H1 (cell line): ENCODE measurements around the gene GFAP. TPM values are rescaled to one million over a fixed set of nuclear protein-coding genes. Genes with fewer than 3 reads are reported as not detected.

Experiments used
- CTCF ChIA-PET: fragments of 300-600 bp; sonication (Branson Sonifier 250); formaldehyde crosslinking; loops from one replicate; lab custom pipeline; 2021; ENCODE audit not compliant: partially characterized antibody; lab: Charles Lee
- POLR2A ChIA-PET: fragments of 300-600 bp; sonication (Branson Sonifier 250); formaldehyde crosslinking; loops from one replicate; lab custom pipeline; 2021; ENCODE audit warnings: inconsistent platforms; ENCODE audit not compliant: partially characterized antibody; lab: Charles Lee
- DNase-seq, 2 experiments: peaks; one replicate each; pipeline versions ENCODE4 v3.0.0 to v3.0.0-alpha.2; 2010 to 2022; ENCODE audit warnings: low spot score in 2 of 2, low read depth in 1 of 2, mixed read lengths in 1 of 2
- FAIRE-seq: peaks from 2 replicates; lab custom pipeline; 2011; peaks lifted over from hg19 to GRCh38; lab: Jason Lieb, UNC
- H2AFZ ChIP-seq: 2 replicates; pipeline ENCODE4 v1.8.1; 2012; ENCODE audit warnings: low read length, inconsistent platforms
- H2AK5ac ChIP-seq: 2 replicates; pipeline ENCODE4 v1.6.1; 2013; ENCODE audit warnings: low read depth, low read length
- H2BK120ac ChIP-seq: replicated peaks from 2 replicates; pipeline ENCODE3; 2013; ENCODE audit warnings: low read depth, low read length, inconsistent platforms
- H2BK12ac ChIP-seq: 2 replicates; pipeline ENCODE4 v1.6.1; 2013; ENCODE audit warnings: low read depth, low read length
- H2BK15ac ChIP-seq: 2 replicates; pipeline ENCODE4 v1.6.1; 2013; ENCODE audit warnings: low read length
- H2BK20ac ChIP-seq: 2 replicates; pipeline ENCODE4 v1.6.1; 2013; ENCODE audit warnings: low read length
- H2BK5ac ChIP-seq: 2 replicates; pipeline ENCODE4 v1.6.1; 2013; ENCODE audit warnings: low read depth, low read length
- H3K14ac ChIP-seq: 2 replicates; pipeline ENCODE4 v1.6.1; 2013; ENCODE audit warnings: inconsistent platforms; ENCODE audit not compliant: insufficient read length
- H3K18ac ChIP-seq: 2 replicates; pipeline ENCODE4 v1.6.1; 2013; ENCODE audit warnings: low read length; ENCODE audit errors: extremely low read depth
- H3K23ac ChIP-seq: 2 replicates; pipeline ENCODE4 v1.6.1; 2013; ENCODE audit warnings: inconsistent platforms; ENCODE audit not compliant: insufficient read length
- H3K23me2 ChIP-seq: 2 replicates; pipeline ENCODE4 v1.6.1; 2013; ENCODE audit warnings: low read depth, low read length
- H3K27ac ChIP-seq: 2 replicates; pipeline ENCODE4 v1.6.1; 2011; ENCODE audit warnings: low read depth, low read length, inconsistent platforms
- H3K27me3 ChIP-seq, 4 experiments: replicated peaks in 1 of 4; 1 replicate in 1 of 4; 2 replicates in 3 of 4; pipeline versions ENCODE4 v1.6.1 to v1.8.1; 2011 to 2013; ENCODE audit warnings: low read length in 3 of 4, mild to moderate bottlenecking in 3 of 4, inconsistent platforms in 2 of 4, mixed read lengths in 2 of 4, moderate library complexity in 1 of 4; ENCODE audit not compliant: control insufficient read depth in 3 of 4, insufficient read depth in 3 of 4; ENCODE audit errors: extremely low read depth in 1 of 4
- H3K36me3 ChIP-seq, 4 experiments: 2 replicates each; pipeline versions ENCODE4 v1.6.1 to v1.8.1; 2011 to 2013; ENCODE audit warnings: mild to moderate bottlenecking in 4 of 4, low read length in 3 of 4, moderate library complexity in 2 of 4, control low read depth in 1 of 4, inconsistent platforms in 1 of 4; ENCODE audit not compliant: insufficient read depth in 4 of 4, control insufficient read depth in 2 of 4
- H3K4ac ChIP-seq: replicated peaks from 2 replicates; pipeline ENCODE3; 2013; ENCODE audit warnings: low read length, low read depth, mixed read lengths, inconsistent platforms; ENCODE audit not compliant: insufficient read length
- H3K4me1 ChIP-seq, 4 experiments: replicated peaks in 1 of 4; 1 replicate in 1 of 4; 2 replicates in 3 of 4; pipeline versions ENCODE4 v1.6.1 to v1.8.1; 2011 to 2013; ENCODE audit warnings: low read length in 3 of 4, inconsistent platforms in 2 of 4, mixed read lengths in 1 of 4; ENCODE audit not compliant: insufficient read depth in 4 of 4, control insufficient read depth in 3 of 4
- H3K4me2 ChIP-seq, 2 experiments: 2 replicates each; pipeline versions ENCODE4 v1.6.1 to v1.8.1; 2011 to 2013; ENCODE audit warnings: low read depth in 2 of 2, low read length in 2 of 2, control low read depth in 1 of 2, inconsistent platforms in 1 of 2, mild to moderate bottlenecking in 1 of 2; ENCODE audit not compliant: insufficient read depth in 1 of 2
- H3K4me3 ChIP-seq, 4 experiments: fragments of 200-600, 300-600 bp in 1 of 4; sonication (generic), shearing (Covaris generic), sonication (Bioruptor Twin) in 1 of 4; 2 replicates each; pipeline versions ENCODE4 v1.5.1 to v1.8.1; 2011 to 2016; ENCODE audit warnings: low read length in 4 of 4, low read depth in 3 of 4, control low read depth in 2 of 4, inconsistent platforms in 2 of 4, mild to moderate bottlenecking in 2 of 4, mixed read lengths in 1 of 4, moderate library complexity in 1 of 4; ENCODE audit not compliant: insufficient read depth in 2 of 4; ENCODE audit errors: extremely low read depth in 1 of 4
- H3K56ac ChIP-seq: replicated peaks from 2 replicates; pipeline ENCODE3; 2013; ENCODE audit warnings: low read depth, mild to moderate bottlenecking, mixed read lengths, low read length, inconsistent platforms; ENCODE audit not compliant: insufficient read length
- H3K79me1 ChIP-seq: 2 replicates; pipeline ENCODE4 v1.6.1; 2013; ENCODE audit warnings: low read depth, low read length, control low read depth
- H3K79me2 ChIP-seq, 2 experiments: 2 replicates each; pipeline versions ENCODE4 v1.6.1 to v1.8.1; 2012 to 2013; ENCODE audit warnings: low read length in 2 of 2, mild to moderate bottlenecking in 2 of 2, inconsistent platforms in 1 of 2; ENCODE audit not compliant: insufficient read depth in 2 of 2, control insufficient read depth in 1 of 2
- H3K9ac ChIP-seq, 4 experiments: replicated peaks in 1 of 4; 1 replicate in 1 of 4; 2 replicates in 3 of 4; pipeline versions ENCODE4 v1.6.1 to v1.8.1; 2011 to 2013; ENCODE audit warnings: low read depth in 3 of 4, low read length in 3 of 4, control low read depth in 2 of 4, mild to moderate bottlenecking in 2 of 4, moderate library complexity in 2 of 4, inconsistent platforms in 1 of 4; ENCODE audit errors: extremely low read depth in 1 of 4
- H3K9me3 ChIP-seq, 2 experiments: 2 replicates each; pipeline versions ENCODE4 v1.6.1 to v1.8.1; 2012 to 2013; ENCODE audit warnings: mild to moderate bottlenecking in 2 of 2, moderate library complexity in 2 of 2, control low read depth in 1 of 2, inconsistent platforms in 1 of 2, low read depth in 1 of 2, low read length in 1 of 2, mixed read lengths in 1 of 2; ENCODE audit not compliant: insufficient read depth in 2 of 2
- H4K20me1 ChIP-seq, 2 experiments: replicated peaks in 1 of 2; 2 replicates each; pipeline versions ENCODE3 to v1.8.1; 2011 to 2013; ENCODE audit warnings: inconsistent platforms in 2 of 2, low read length in 2 of 2, mild to moderate bottlenecking in 1 of 2; ENCODE audit not compliant: insufficient read depth in 2 of 2, control insufficient read depth in 1 of 2
- H4K5ac ChIP-seq: 2 replicates; pipeline ENCODE4 v1.6.1; 2013; ENCODE audit warnings: low read length, low read depth, mixed read lengths, inconsistent platforms; ENCODE audit not compliant: insufficient read length
- H4K8ac ChIP-seq: 2 replicates; pipeline ENCODE4 v1.8.0; 2013; ENCODE audit warnings: mild to moderate bottlenecking, moderate library complexity, low read length, inconsistent platforms; ENCODE audit not compliant: insufficient read depth; ENCODE audit errors: extremely low read depth
- H4K91ac ChIP-seq: replicated peaks from 2 replicates; pipeline ENCODE3; 2013; ENCODE audit warnings: low read length, mixed read lengths, inconsistent platforms; ENCODE audit not compliant: insufficient read length
- BCL11A ChIP-seq, 2 experiments: IDR thresholded peaks; one replicate each; pipeline ENCODE4 v1.6.1; 2011; ENCODE audit warnings: low read depth in 2 of 2, low read length in 2 of 2, mild to moderate bottlenecking in 2 of 2
- WGBS, 2 experiments: shearing (Covaris generic) in 1 of 2; methylation state at CpG; one replicate each; pipeline versions ENCODE4 v1.1.6 to v1.1.7; 2013 to 2015; ENCODE audit warnings: low lambda C conversion rate in 2 of 2, mixed read lengths in 2 of 2, inconsistent platforms in 1 of 2, low coverage in 1 of 2, missing lambda C conversion rate in 1 of 2; ENCODE audit not compliant: insufficient replicate concordance in 2 of 2, insufficient coverage in 1 of 2, insufficient read length in 1 of 2; ENCODE audit errors: extremely low coverage in 1 of 2, missing lambda C conversion rate in 1 of 2; 5-methylcytosine and 5-hydroxymethylcytosine counted together
- polyA plus RNA-seq, 7 experiments: library from polyadenylated mRNA; depleted of rRNA in 3 of 7; stranded (reverse) in 5 of 7; unstranded in 2 of 7; fragments of >200 nt in 5 of 7; fragments of 200-250 nt in 2 of 7; gene quantifications; 1 replicate in 5 of 7; 2 replicates in 1 of 7; 4 replicates in 1 of 7; pipeline versions ENCODE4 v1.2.1 to v1.2.3, GENCODE V29; 2011 to 2013; ENCODE audit warnings: missing spikeins in 2 of 7, mixed read lengths in 2 of 7
- total RNA-seq: library from RNA; stranded (reverse); fragmentation: NEBNext Ultra II Directional; extraction: Animal tissue kit (Norgen Biotek cat#: 25700); gene quantifications from 2 replicates; pipeline ENCODE4 v1.2.1, GENCODE V29; 2021

GFAP gene
- total and polyA plus RNA-seq, 2 of the 8 experiments (the other 6 are each of a cell fraction or from before 2014, with no cell fraction given), result 1.3 to 1.5 TPM

DNA sequence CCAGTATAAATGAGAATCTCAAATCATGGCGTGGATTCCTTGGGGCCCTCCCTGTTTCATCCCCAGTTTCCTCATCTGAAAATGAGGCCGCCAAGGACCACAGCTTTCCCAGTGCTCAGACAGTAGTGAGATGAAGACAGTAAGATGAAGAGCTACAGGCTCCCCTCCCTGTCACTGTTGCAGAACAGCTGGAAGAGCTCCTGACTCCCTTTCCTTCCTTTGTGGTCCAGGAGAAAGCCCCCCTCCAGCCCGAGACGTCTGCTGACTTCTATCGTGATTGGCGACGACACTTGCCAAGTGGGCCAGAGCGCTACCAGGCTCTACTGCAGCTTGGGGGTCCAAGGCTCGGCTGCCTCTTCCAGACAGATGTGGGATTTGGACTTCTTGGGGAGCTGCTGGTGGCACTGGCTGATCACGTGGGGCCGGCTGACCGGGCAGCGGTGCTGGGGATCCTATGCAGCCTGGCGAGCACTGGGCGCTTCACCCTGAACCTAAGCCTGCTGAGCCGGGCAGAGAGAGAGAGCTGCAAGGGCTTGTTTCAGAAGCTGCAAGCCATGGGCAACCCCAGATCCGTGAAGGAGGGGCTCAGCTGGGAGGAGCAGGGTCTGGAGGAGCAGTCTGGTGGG is 13.1 kb downstream of the GFAP start:
- Histone ChIP-seq H2BK15ac (no peak overlapping the region), H3K36me3 (no peaks in the 10 kb centered on the region), H3K79me2 (peaks cover 0 to 19% of the 10 kb centered on the region in 2 experiments; a peak in 3 of 4 replicates), H3K27ac (no peak overlapping the region), H3K4ac (no peak overlapping the region), H3K4me2 (no peak overlapping the region), H3K18ac (no peak overlapping the region), H2AK5ac (no peak overlapping the region), H3K9me3 (no peaks in the 10 kb centered on the region), H4K91ac (no peak overlapping the region), H3K23me2 (peaks cover 4% of the 10 kb centered on the region; the same call in 1 of the 2 replicates), H3K9ac (no peak overlapping the region), H4K5ac (no peak overlapping the region), H3K14ac (no peak overlapping the region), H2BK120ac (no peak overlapping the region), H4K20me1 (no peaks in the 10 kb centered on the region), H2BK5ac (no peak overlapping the region), H2AFZ (no peak overlapping the region), H3K27me3 (no peaks in the 10 kb centered on the region; a peak in 1 of 7 replicates), H3K4me1 (peaks cover 0 to 5% (median 3%) of the 10 kb centered on the region in 4 experiments; a peak in 3 of 7 replicates), H3K4me3 (no peak overlapping the region), H2BK20ac (no peak overlapping the region), H2BK12ac (no peak overlapping the region), H3K79me1 (0 out of 2 replicates have a peak, but pooled peaks cover 2% of the 10 kb centered on the region), H3K56ac (no peak overlapping the region), H3K23ac (no peak overlapping the region), H4K8ac (no peak overlapping the region)
- FAIRE-seq, result no peak
- no peak for TF ChIP-seq BCL11A (IDR thresholded peaks at IDR 0.05; ENCODE audit: low read depth in 2 of 2, low read length in 2 of 2)
- 89% methylated on average over 15 of the region's 17 CpGs; no CpG with 5 or more reads in 1 of the 2 experiments for WGBS, 2 experiments
- DNase-seq, result no peak
- ChIA-PET POLR2A (interaction anchor here (0.8 to 1.3 kb wide), 2 partner anchors 127 to 246 kb away, joined by 3 to 4 read pairs; partner anchors contain the start of gene HEXIM1), CTCF (interaction anchor here (1.0 to 5.8 kb wide), 7 partner anchors 9 to 120 kb away, joined by 3 to 36 read pairs (median 6); no protein-coding TSS in a partner anchor)
